GM12878 (cell line): ENCODE results near the gene C5. TPM values are rescaled to one million over a fixed set of nuclear protein-coding genes. Genes with fewer than 3 reads are reported as not detected.

Experiments used
- BCLAF1 ChIP-seq: fragments of 450-650 bp; IDR thresholded peaks from 2 replicates; pipeline ENCODE4 v1.6.1; 2017; ENCODE audit warnings: antibody characterized with exemption, mild to moderate bottlenecking, moderate library complexity
- BMI1 ChIP-seq: fragments of 450-650 bp; IDR thresholded peaks from 2 replicates; pipeline ENCODE4 v1.6.1; 2016; ENCODE audit warnings: mild to moderate bottlenecking, moderate library complexity, borderline replicate concordance
- CUX1 ChIP-seq: IDR thresholded peaks from 2 replicates; pipeline ENCODE4 v1.6.1; 2012; ENCODE audit warnings: improper control_type of control experiment, low read depth, low read length; ENCODE audit not compliant: insufficient replicate concordance
- GATAD2B ChIP-seq: fragments of 450-650 bp; conservative IDR thresholded peaks from 2 replicates; pipeline ENCODE4 v1.6.1; 2017; ENCODE audit warnings: low read depth, mild to moderate bottlenecking, moderate library complexity
- JUNB ChIP-seq: IDR thresholded peaks from 2 replicates; pipeline ENCODE4 v1.6.1; 2016; ENCODE audit warnings: antibody characterized with exemption, mild to moderate bottlenecking
- JUND ChIP-seq: IDR thresholded peaks from 2 replicates; pipeline ENCODE4 v1.6.1; 2012; ENCODE audit warnings: low read depth, mild to moderate bottlenecking, low read length, improper control_type of control experiment, moderate library complexity
- KAT2A ChIP-seq: conservative IDR thresholded peaks from 2 replicates; pipeline ENCODE4 v1.6.1; 2011; ENCODE audit warnings: low read depth, low read length; ENCODE audit not compliant: control insufficient read depth
- MEF2B ChIP-seq: fragments of 450-650 bp; IDR thresholded peaks from 2 replicates; pipeline ENCODE4 v1.6.1; 2018; ENCODE audit warnings: mild to moderate bottlenecking, moderate library complexity; ENCODE audit not compliant: partially characterized antibody, poor library complexity, severe bottlenecking
- MYB ChIP-seq: fragments of 150-350 bp; IDR thresholded peaks from 2 replicates; pipeline ENCODE4 v1.6.1; 2014; ENCODE audit warnings: mild to moderate bottlenecking, low read depth, low read length, borderline replicate concordance
- NFYA ChIP-seq: IDR thresholded peaks from 2 replicates; pipeline ENCODE4 v1.6.1; 2011; ENCODE audit warnings: low read depth, mild to moderate bottlenecking, low read length, improper control_type of control experiment, borderline replicate concordance
- REST ChIP-seq: IDR thresholded peaks from 2 replicates; pipeline ENCODE4 v1.6.1; 2012; ENCODE audit warnings: mild to moderate bottlenecking, low read depth, low read length
- SPI1 ChIP-seq: IDR thresholded peaks from 2 replicates; pipeline ENCODE4 v1.6.1; 2011; ENCODE audit warnings: low read depth, mild to moderate bottlenecking, low read length, moderate library complexity, borderline replicate concordance; ENCODE audit not compliant: insufficient read depth
- SREBF2 ChIP-seq: IDR thresholded peaks from 2 replicates; pipeline ENCODE4 v1.6.1; 2012; ENCODE audit warnings: mild to moderate bottlenecking, low read length
- SUPT20H ChIP-seq: IDR thresholded peaks from 2 replicates; pipeline ENCODE4 v1.6.1; 2011; ENCODE audit warnings: low read depth, mild to moderate bottlenecking, low read length, moderate library complexity, borderline replicate concordance; ENCODE audit not compliant: control insufficient read depth
- TCF12 ChIP-seq: IDR thresholded peaks from 2 replicates; pipeline ENCODE4 v1.6.1; 2011; ENCODE audit warnings: low read depth, mild to moderate bottlenecking, low read length
- ZNF217 ChIP-seq: fragments of 450-650 bp; IDR thresholded peaks from 2 replicates; pipeline ENCODE4 v1.6.1; 2017; ENCODE audit warnings: antibody characterized with exemption, mild to moderate bottlenecking
- polyA plus RNA-seq, 11 experiments: library from polyadenylated mRNA; depleted of rRNA in 4 of 11; unstranded in 6 of 11; stranded (reverse) in 5 of 11; fragments of >200 nt; fragmentation: Nextera tagmentation in 4 of 11; fragmentation: Illumina TruSeq in 1 of 11; extraction: Ambion mirVana in 4 of 11; extraction: Trizol in 1 of 11; gene quantifications; 1 replicate in 1 of 11; 2 replicates in 10 of 11; pipeline versions ENCODE4 v1.2.1 to v1.2.3, GENCODE V29; 2011 to 2016; ENCODE audit warnings: inconsistent platforms in 2 of 11, missing spikeins in 2 of 11, low read depth in 1 of 11
- total RNA-seq, 4 experiments: library from RNA; depleted of rRNA in 3 of 4; stranded (reverse); fragments of >200 nt in 3 of 4; fragmentation: Illumina TruSeq in 1 of 4; extraction: Trizol in 1 of 4; gene quantifications; 2 replicates each; pipeline versions ENCODE4 v1.2.1 to v1.2.3, GENCODE V29; 2013 to 2021

C5 gene
- total and polyA plus RNA-seq, 10 of the 15 experiments (the other 5 are each of a cell fraction or from before 2014, with no cell fraction given): 0.39 to 2.2 (median 1.2) TPM

GRCh38 chr9:120933310-120934055 lies 116.6 kb downstream of the C5 start (continued):
- TF ChIP-seq REST (no peak), SUPT20H (no peak), CUX1 (no peak), KAT2A (no peak), ZNF217 (0 out of 2 replicates have a peak, but pooled peaks have one; percentile 41), SPI1 (no peak), JUND (no peak), MEF2B (peak; percentile 92), JUNB (no peak), BMI1 (no peak), MYB (no peak), BCLAF1 (no peak), SREBF2 (no peak), TCF12 (no peak), NFYA (no peak), GATAD2B (0 out of 2 replicates have a peak, but pooled peaks have one; percentile 72)
